HepG2 (cell line): Measurements from ENCODE around the gene SLC4A2. TPM values are rescaled to one million over a fixed set of nuclear protein-coding genes. Genes with fewer than 3 reads are reported as not detected.

Experiments used
- ATAC-seq: fragments of 200-7000 bp; cut with Tn5 transposase; 3 replicates; pipeline ENCODE4 v1.9.1; 2020; ENCODE audit warnings: mild to moderate bottlenecking, moderate library complexity
- BruUV-seq: library from RNA; stranded (reverse); fragments of 400-500 nt; replicated peaks from 2 replicates; lab custom pipeline; 2021; lab: Mats Ljungman, UMichigan
- CTCF ChIA-PET: fragments of 300-600 bp; formaldehyde crosslinking; extraction: SDS; loops from one replicate; lab custom pipeline; 2021; ENCODE audit warnings: low total read pairs, inconsistent platforms, low intra/inter-chr PET ratio; lab: Yijun Ruan, JAX
- POLR2A ChIA-PET: fragments of 350-600 bp; sonication (Branson Sonifier 250); formaldehyde crosslinking; loops from one replicate; lab custom pipeline; 2020; ENCODE audit warnings: antibody characterized with exemption, inconsistent platforms; lab: Yijun Ruan, JAX
- DNase-seq: peaks from one replicate; pipeline ENCODE4 v3.0.0-alpha.2; 2015; ENCODE audit warnings: low spot score
- FAIRE-seq: peaks from 3 replicates; lab custom pipeline; 2011; peaks lifted over from hg19 to GRCh38; lab: Jason Lieb, UNC
- H2AFZ ChIP-seq: one replicate; pipeline ENCODE4 v1.6.1; 2011; ENCODE audit warnings: low read length, inconsistent platforms
- H3K27ac ChIP-seq: fragments of 300-600 bp; 3 replicates; pipeline ENCODE4 v1.8.0; 2011; ENCODE audit warnings: mixed run types, mild to moderate bottlenecking, mixed read lengths, low read length, inconsistent platforms; ENCODE audit not compliant: insufficient read depth; ENCODE audit errors: extremely low read length
- H3K27me3 ChIP-seq, 2 experiments: fragments of 200-600 bp in 1 of 2; 2 replicates in 1 of 2; 3 replicates in 1 of 2; pipeline versions ENCODE4 v1.6.0 to v1.8.0; 2011; ENCODE audit warnings: low read length in 2 of 2, mild to moderate bottlenecking in 2 of 2, moderate library complexity in 2 of 2, inconsistent platforms in 1 of 2; ENCODE audit not compliant: insufficient read depth in 2 of 2, control insufficient read depth in 1 of 2
- H3K36me3 ChIP-seq, 2 experiments: fragments of 200-600 bp in 1 of 2; replicated peaks in 1 of 2; 2 replicates in 1 of 2; 3 replicates in 1 of 2; pipeline versions ENCODE4 v1.5.1 to v1.8.0; 2011; ENCODE audit warnings: low read length in 2 of 2, inconsistent platforms in 1 of 2; ENCODE audit not compliant: insufficient read depth in 2 of 2, control insufficient read depth in 1 of 2
- H3K4me1 ChIP-seq: 2 replicates; pipeline ENCODE4 v1.5.1; 2012; ENCODE audit warnings: low read length, inconsistent platforms; ENCODE audit not compliant: insufficient read depth
- H3K4me2 ChIP-seq: 2 replicates; pipeline ENCODE4 v1.6.0; 2011; ENCODE audit warnings: low read depth, low read length, inconsistent platforms
- H3K4me3 ChIP-seq, 3 experiments: fragments of 200-600 bp in 1 of 3; sonication (generic), shearing (Covaris generic) in 1 of 3; replicated peaks in 1 of 3; 2 replicates each; pipeline ENCODE4 v1.5.1; 2011 to 2016; ENCODE audit warnings: low read length in 3 of 3, inconsistent platforms in 2 of 3, low read depth in 2 of 3, mild to moderate bottlenecking in 2 of 3, control low read depth in 1 of 3, mixed read lengths in 1 of 3; ENCODE audit not compliant: insufficient read depth in 1 of 3
- H3K79me2 ChIP-seq: one replicate; pipeline ENCODE4 v1.6.1; 2011; ENCODE audit warnings: low read length, inconsistent platforms; ENCODE audit not compliant: insufficient read depth
- H3K9ac ChIP-seq: 2 replicates; pipeline ENCODE4 v1.6.0; 2011; ENCODE audit warnings: mild to moderate bottlenecking, low read depth, low read length, inconsistent platforms; ENCODE audit not compliant: insufficient read depth
- H3K9me3 ChIP-seq: 2 replicates; pipeline ENCODE4 v1.5.1; 2012; ENCODE audit warnings: mild to moderate bottlenecking, low read length
- H4K20me1 ChIP-seq: 2 replicates; pipeline ENCODE4 v1.6.0; 2011; ENCODE audit warnings: inconsistent platforms, mild to moderate bottlenecking, low read length, moderate library complexity; ENCODE audit not compliant: insufficient read depth
- ATF2 ChIP-seq: sonication (generic); formaldehyde crosslinking; IDR thresholded peaks from 2 replicates; pipeline ENCODE4 v1.4.0; 2020; ENCODE audit warnings: missing genetic modification reagents
- NR2F2 ChIP-seq: IDR thresholded peaks from 2 replicates; pipeline ENCODE4 v1.6.1; 2012; ENCODE audit warnings: low read depth, inconsistent platforms, borderline replicate concordance
- PBX3 ChIP-seq: sonication (generic); formaldehyde crosslinking; IDR thresholded peaks from 2 replicates; pipeline ENCODE4 v1.8.1; 2023; ENCODE audit warnings: missing genetic modification reagents, inconsistent platforms, borderline replicate concordance
- RAD21 ChIP-seq: fragments of 450-650 bp; formaldehyde crosslinking; IDR thresholded peaks from 2 replicates; pipeline ENCODE4 v1.5.0; 2020; ENCODE audit warnings: mild to moderate bottlenecking
- RBFOX2 ChIP-seq: fragments of 200-400 bp; formaldehyde crosslinking; IDR thresholded peaks from 2 replicates; pipeline ENCODE4 v1.6.1; 2017; ENCODE audit warnings: low read depth, mild to moderate bottlenecking, low read length
- ZNF766 ChIP-seq: sonication (generic); formaldehyde crosslinking; IDR thresholded peaks from 2 replicates; pipeline ENCODE4 v1.5.0; 2020; ENCODE audit warnings: missing genetic modification reagents, borderline replicate concordance
- ZSCAN12 ChIP-seq: sonication (generic); formaldehyde crosslinking; IDR thresholded peaks from 2 replicates; pipeline ENCODE4 v1.9.0; 2021; ENCODE audit warnings: mild to moderate bottlenecking, missing genetic modification reagents
- WGBS: methylation state at CpG from one replicate; pipeline ENCODE4 v1.1.6; 2017; ENCODE audit warnings: low lambda C conversion rate; 5-methylcytosine and 5-hydroxymethylcytosine counted together
- in situ Hi-C: cut with HindIII; loops from 2 replicates; pipeline ENCODE4 v1.10.0; 2017; ENCODE audit warnings: low pct_unique_long_range_greater_than_20kb; ENCODE audit not compliant: extremely low pct_ligation_motif_present
- intact Hi-C: fragments of 100-400 bp; cut with micrococcal nuclease; formaldehyde crosslinking; loops from one replicate; pipeline ENCODE4 v1.10.0; 2022; ENCODE audit not compliant: unreplicated experiment
- polyA plus RNA-seq, 8 experiments: library from polyadenylated mRNA; depleted of rRNA in 3 of 8; stranded (reverse) in 7 of 8; unstranded in 1 of 8; fragments of >200 nt; fragmentation: Illumina TruSeq in 4 of 8; extraction: Trizol in 4 of 8; gene quantifications; 2 replicates each; pipeline versions ENCODE4 v1.2.1 to v1.2.3, GENCODE V29; 2011 to 2016; ENCODE audit warnings: low read depth in 4 of 8, missing spikeins in 1 of 8, mixed read lengths in 1 of 8; ENCODE audit not compliant: insufficient read depth in 1 of 8
- total RNA-seq, 5 experiments: library from RNA; depleted of rRNA; stranded (reverse); fragments of >200 nt; fragmentation: Illumina TruSeq; extraction: Trizol; gene quantifications; 2 replicates each; pipeline ENCODE4 v1.2.3, GENCODE V29; 2016; ENCODE audit warnings: low read depth in 1 of 5
- TF ChIP-seq, protein P1 (sequence below): sonication (generic); formaldehyde crosslinking; IDR thresholded peaks from 2 replicates; pipeline ENCODE4 v1.5.1; 2020; ENCODE audit warnings: missing genetic modification reagents, mild to moderate bottlenecking, borderline replicate concordance
- TF ChIP-seq, protein P2 (sequence below): sonication (generic); formaldehyde crosslinking; IDR thresholded peaks from 2 replicates; pipeline ENCODE4 v1.4.0; 2020; ENCODE audit warnings: missing genetic modification reagents
- TF ChIP-seq, protein P3 (sequence below): IDR thresholded peaks from 2 replicates; pipeline ENCODE4 v1.6.1; 2012; ENCODE audit warnings: low read length, improper control_type of control experiment

SLC4A2 gene
- total and polyA plus RNA-seq, 2 of the 13 experiments (the other 11 are each of a cell fraction or from before 2014, with no cell fraction given), result 51.9 to 73.4 TPM

- ChIA-PET POLR2A (interaction anchor here (0.8 to 5.2 kb wide), 5 partner anchors 16 to 214 kb away, joined by 3 to 31 read pairs (median 5); partner anchors contain the start of genes ABCB8, ABCF2, AGAP3 and FASTK), CTCF (interaction anchor here (1.1 kb wide), 1 partner anchor 111 kb away, joined by 3 read pairs; no protein-coding TSS in a partner anchor)
- H3K4me3 ChIP-seq, result peak overlapping the region; percentile 37 to 62 (median 39)
- no peaks in the 10 kb centered on the region for H3K9me3 ChIP-seq
- no peaks in the 10 kb centered on the region; a peak in 1 of 5 replicates for H3K36me3 ChIP-seq
- H3K9ac ChIP-seq, result peak overlapping the region; percentile 52
- WGBS, result 56% methylated on average over 14 of the region's 23 CpGs
- no peaks in the 10 kb centered on the region for H3K79me2 ChIP-seq
- peak; percentile 45 for DNase-seq
- peak; percentile 58 for ATAC-seq
- peak overlapping the region; percentile 60 for H3K27ac ChIP-seq
- FAIRE-seq, result no peak
- peak overlapping the region; percentile 66 for H2AFZ ChIP-seq
- intact Hi-C loops, result no loop called here
- no peaks in the 10 kb centered on the region for H4K20me1 ChIP-seq
- H3K27me3 ChIP-seq, result peaks cover 0 to 6% of the 10 kb centered on the region in 2 experiments; a peak in 2 of 5 replicates
- BruUV-seq, result no TSS peak
- peak overlapping the region; percentile 85 for H3K4me2 ChIP-seq
- in situ Hi-C loops, result no loop called here
- peaks cover 69% of the 10 kb centered on the region for H3K4me1 ChIP-seq
- 0 out of 2 replicates have a peak, but pooled peaks have one; percentile 8 for TF ChIP-seq ZNF766 (CRISPR knock-in tag)
- TF ChIP-seq ATF2 (CRISPR knock-in tag), result no peak
- TF ChIP-seq, protein P1, sequence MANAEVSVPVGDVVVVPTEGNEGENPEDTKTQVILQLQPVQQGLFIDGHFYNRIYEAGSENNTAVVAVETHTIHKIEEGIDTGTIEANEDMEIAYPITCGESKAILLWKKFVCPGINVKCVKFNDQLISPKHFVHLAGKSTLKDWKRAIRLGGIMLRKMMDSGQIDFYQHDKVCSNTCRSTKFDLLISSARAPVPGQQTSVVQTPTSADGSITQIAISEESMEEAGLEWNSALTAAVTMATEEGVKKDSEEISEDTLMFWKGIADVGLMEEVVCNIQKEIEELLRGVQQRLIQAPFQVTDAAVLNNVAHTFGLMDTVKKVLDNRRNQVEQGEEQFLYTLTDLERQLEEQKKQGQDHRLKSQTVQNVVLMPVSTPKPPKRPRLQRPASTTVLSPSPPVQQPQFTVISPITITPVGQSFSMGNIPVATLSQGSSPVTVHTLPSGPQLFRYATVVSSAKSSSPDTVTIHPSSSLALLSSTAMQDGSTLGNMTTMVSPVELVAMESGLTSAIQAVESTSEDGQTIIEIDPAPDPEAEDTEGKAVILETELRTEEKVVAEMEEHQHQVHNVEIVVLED, result no peak
- no peak; the same call in 1 of the 2 replicates for TF ChIP-seq NR2F2
- TF ChIP-seq RAD21 (CRISPR knock-in tag), result peak; percentile 27; the same call in 1 of the 2 replicates
- TF ChIP-seq ZSCAN12 (CRISPR knock-in tag), result no peak
- no peak for TF ChIP-seq PBX3
- 0 out of 2 replicates have a peak, but pooled peaks have one; percentile 8 for TF ChIP-seq RBFOX2
- TF ChIP-seq, protein P2, sequence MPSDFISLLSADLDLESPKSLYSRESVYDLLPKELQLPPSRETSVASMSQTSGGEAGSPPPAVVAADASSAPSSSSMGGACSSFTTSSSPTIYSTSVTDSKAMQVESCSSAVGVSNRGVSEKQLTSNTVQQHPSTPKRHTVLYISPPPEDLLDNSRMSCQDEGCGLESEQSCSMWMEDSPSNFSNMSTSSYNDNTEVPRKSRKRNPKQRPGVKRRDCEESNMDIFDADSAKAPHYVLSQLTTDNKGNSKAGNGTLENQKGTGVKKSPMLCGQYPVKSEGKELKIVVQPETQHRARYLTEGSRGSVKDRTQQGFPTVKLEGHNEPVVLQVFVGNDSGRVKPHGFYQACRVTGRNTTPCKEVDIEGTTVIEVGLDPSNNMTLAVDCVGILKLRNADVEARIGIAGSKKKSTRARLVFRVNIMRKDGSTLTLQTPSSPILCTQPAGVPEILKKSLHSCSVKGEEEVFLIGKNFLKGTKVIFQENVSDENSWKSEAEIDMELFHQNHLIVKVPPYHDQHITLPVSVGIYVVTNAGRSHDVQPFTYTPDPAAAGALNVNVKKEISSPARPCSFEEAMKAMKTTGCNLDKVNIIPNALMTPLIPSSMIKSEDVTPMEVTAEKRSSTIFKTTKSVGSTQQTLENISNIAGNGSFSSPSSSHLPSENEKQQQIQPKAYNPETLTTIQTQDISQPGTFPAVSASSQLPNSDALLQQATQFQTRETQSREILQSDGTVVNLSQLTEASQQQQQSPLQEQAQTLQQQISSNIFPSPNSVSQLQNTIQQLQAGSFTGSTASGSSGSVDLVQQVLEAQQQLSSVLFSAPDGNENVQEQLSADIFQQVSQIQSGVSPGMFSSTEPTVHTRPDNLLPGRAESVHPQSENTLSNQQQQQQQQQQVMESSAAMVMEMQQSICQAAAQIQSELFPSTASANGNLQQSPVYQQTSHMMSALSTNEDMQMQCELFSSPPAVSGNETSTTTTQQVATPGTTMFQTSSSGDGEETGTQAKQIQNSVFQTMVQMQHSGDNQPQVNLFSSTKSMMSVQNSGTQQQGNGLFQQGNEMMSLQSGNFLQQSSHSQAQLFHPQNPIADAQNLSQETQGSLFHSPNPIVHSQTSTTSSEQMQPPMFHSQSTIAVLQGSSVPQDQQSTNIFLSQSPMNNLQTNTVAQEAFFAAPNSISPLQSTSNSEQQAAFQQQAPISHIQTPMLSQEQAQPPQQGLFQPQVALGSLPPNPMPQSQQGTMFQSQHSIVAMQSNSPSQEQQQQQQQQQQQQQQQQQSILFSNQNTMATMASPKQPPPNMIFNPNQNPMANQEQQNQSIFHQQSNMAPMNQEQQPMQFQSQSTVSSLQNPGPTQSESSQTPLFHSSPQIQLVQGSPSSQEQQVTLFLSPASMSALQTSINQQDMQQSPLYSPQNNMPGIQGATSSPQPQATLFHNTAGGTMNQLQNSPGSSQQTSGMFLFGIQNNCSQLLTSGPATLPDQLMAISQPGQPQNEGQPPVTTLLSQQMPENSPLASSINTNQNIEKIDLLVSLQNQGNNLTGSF, result no peak
- TF ChIP-seq, protein P3, sequence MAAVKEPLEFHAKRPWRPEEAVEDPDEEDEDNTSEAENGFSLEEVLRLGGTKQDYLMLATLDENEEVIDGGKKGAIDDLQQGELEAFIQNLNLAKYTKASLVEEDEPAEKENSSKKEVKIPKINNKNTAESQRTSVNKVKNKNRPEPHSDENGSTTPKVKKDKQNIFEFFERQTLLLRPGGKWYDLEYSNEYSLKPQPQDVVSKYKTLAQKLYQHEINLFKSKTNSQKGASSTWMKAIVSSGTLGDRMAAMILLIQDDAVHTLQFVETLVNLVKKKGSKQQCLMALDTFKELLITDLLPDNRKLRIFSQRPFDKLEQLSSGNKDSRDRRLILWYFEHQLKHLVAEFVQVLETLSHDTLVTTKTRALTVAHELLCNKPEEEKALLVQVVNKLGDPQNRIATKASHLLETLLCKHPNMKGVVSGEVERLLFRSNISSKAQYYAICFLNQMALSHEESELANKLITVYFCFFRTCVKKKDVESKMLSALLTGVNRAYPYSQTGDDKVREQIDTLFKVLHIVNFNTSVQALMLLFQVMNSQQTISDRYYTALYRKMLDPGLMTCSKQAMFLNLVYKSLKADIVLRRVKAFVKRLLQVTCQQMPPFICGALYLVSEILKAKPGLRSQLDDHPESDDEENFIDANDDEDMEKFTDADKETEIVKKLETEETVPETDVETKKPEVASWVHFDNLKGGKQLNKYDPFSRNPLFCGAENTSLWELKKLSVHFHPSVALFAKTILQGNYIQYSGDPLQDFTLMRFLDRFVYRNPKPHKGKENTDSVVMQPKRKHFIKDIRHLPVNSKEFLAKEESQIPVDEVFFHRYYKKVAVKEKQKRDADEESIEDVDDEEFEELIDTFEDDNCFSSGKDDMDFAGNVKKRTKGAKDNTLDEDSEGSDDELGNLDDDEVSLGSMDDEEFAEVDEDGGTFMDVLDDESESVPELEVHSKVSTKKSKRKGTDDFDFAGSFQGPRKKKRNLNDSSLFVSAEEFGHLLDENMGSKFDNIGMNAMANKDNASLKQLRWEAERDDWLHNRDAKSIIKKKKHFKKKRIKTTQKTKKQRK, result no peak
Measured at GRCh38 chr7:151012911-151013347, 46.5 kb upstream of the SLC4A2 start.
